ENCODE data around the gene FBXL7. TPM values are rescaled to one million over a fixed set of nuclear protein-coding genes. Genes with fewer than 3 reads are reported as not detected.

Gene FBXL7
- total and polyA plus RNA-seq, 2 of the 8 experiments (the other 6 are each of a cell fraction or from before 2014, with no cell fraction given), result 17.7 to 17.8 TPM

DNA sequence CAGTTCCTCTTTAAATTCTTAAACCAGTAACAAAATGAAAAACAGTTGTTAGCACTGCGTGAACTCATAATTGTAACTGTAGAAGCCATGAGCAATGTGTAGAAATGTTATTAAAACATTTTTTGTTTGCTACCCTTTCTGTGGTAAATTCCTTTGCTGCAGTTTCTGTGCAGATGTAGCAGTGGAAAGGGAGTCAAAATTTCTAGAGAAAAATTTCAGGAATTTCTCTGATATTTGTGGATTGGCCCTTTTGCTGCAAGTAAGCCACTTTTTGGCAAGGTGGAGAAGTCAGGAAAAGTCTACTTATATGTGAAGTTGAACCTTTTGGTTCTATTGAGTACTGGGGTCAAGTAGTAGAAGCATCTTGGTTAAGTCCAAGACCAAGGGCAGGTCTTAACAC, 10.1 kb downstream of the FBXL7 start:
- H3K9ac ChIP-seq (replicated peaks in 1 of 4; ENCODE audit: extremely low read depth in 1 of 4, low read depth in 3 of 4, low read length in 3 of 4), result no peak overlapping the region
- no peak overlapping the region for H3K4me3 ChIP-seq (ENCODE audit: extremely low read depth in 1 of 4, insufficient read depth in 2 of 4, low read depth in 3 of 4, low read length in 4 of 4)
- H3K23me2 ChIP-seq (ENCODE audit: low read depth, low read length), result no peaks in the 10 kb centered on the region
- no peaks in the 10 kb centered on the region for H3K9me3 ChIP-seq (ENCODE audit: insufficient read depth in 2 of 2, low read depth in 1 of 2, low read length in 1 of 2)
- no peaks in the 10 kb centered on the region for H3K36me3 ChIP-seq (ENCODE audit: control insufficient read depth in 2 of 4, insufficient read depth in 4 of 4, low read length in 3 of 4)
- no peak overlapping the region for H2BK120ac ChIP-seq (replicated peaks; ENCODE audit: low read depth, low read length)
- H3K4me1 ChIP-seq (replicated peaks in 1 of 4; ENCODE audit: control insufficient read depth in 3 of 4, insufficient read depth in 4 of 4, low read length in 3 of 4), result peaks cover 0 to 5% (median 0%) of the 10 kb centered on the region in 4 experiments; a peak in 3 of 7 replicates
- peaks cover 0 to 61% of the 10 kb centered on the region in 2 experiments; a peak in 2 of 4 replicates for H3K79me2 ChIP-seq (ENCODE audit: control insufficient read depth in 1 of 2, insufficient read depth in 2 of 2, low read length in 2 of 2)
- H4K8ac ChIP-seq (ENCODE audit: extremely low read depth, insufficient read depth, low read length), result no peak overlapping the region
- FAIRE-seq, result no peak
- no peak for DNase-seq (ENCODE audit: low read depth in 1 of 2, low spot score in 2 of 2)
- no peak overlapping the region for H2AK5ac ChIP-seq (ENCODE audit: low read depth, low read length)
- H3K4ac ChIP-seq (replicated peaks; ENCODE audit: insufficient read length, low read depth, low read length), result no peak overlapping the region
- no peak overlapping the region for H4K91ac ChIP-seq (replicated peaks; ENCODE audit: insufficient read length, low read length)
- TF ChIP-seq USF2 (IDR thresholded peaks at IDR 0.05; ENCODE audit: low read length) (no peak), KDM4A (IDR thresholded peaks at IDR 0.05; ENCODE audit: low read depth, low read length, severe bottlenecking) (no peak), TCF12 (IDR thresholded peaks at IDR 0.05; ENCODE audit: low read depth, low read length) (no peak), ZNF274 (IDR thresholded peaks at IDR 0.05; ENCODE audit: borderline replicate concordance, extremely low read depth, low read length) (no peak), CHD2 (IDR thresholded peaks at IDR 0.05; ENCODE audit: low read length) (no peak), RBBP5 (IDR thresholded peaks at IDR 0.05; ENCODE audit: borderline replicate concordance, low read depth, low read length) (no peak), POLR2A (IDR thresholded peaks at IDR 0.05; ENCODE audit: control extremely low read depth in 1 of 2, low read depth in 2 of 2, low read length in 2 of 2) (no peak)
- H3K79me1 ChIP-seq (ENCODE audit: low read depth, low read length), result peaks cover 2% of the 10 kb centered on the region; the same call in 1 of the 2 replicates
- H3K56ac ChIP-seq (replicated peaks; ENCODE audit: insufficient read length, low read depth, low read length), result no peak overlapping the region
- H3K4me2 ChIP-seq (ENCODE audit: insufficient read depth in 1 of 2, low read depth in 2 of 2, low read length in 2 of 2), result no peak overlapping the region
- H2BK15ac ChIP-seq (ENCODE audit: low read length), result no peak overlapping the region
- no peak overlapping the region for H3K23ac ChIP-seq (ENCODE audit: insufficient read length)
- no peaks in the 10 kb centered on the region for H3K27me3 ChIP-seq (replicated peaks in 1 of 4; ENCODE audit: control insufficient read depth in 3 of 4, extremely low read depth in 1 of 4, insufficient read depth in 3 of 4, low read length in 3 of 4)
- H2BK20ac ChIP-seq (ENCODE audit: low read length), result no peak overlapping the region
- CTCF ChIA-PET (ENCODE audit: partially characterized antibody), result interaction anchor here (0.9 to 1.2 kb wide), 3 partner anchors 16 to 332 kb away, joined by 3 read pairs; no protein-coding TSS in a partner anchor
- no peak overlapping the region for H4K5ac ChIP-seq (ENCODE audit: insufficient read length, low read depth, low read length)
- H2BK5ac ChIP-seq (ENCODE audit: low read depth, low read length), result no peak overlapping the region
- no peak overlapping the region for H3K18ac ChIP-seq (ENCODE audit: extremely low read depth, low read length)
- POLR2A ChIA-PET (ENCODE audit: partially characterized antibody), result interaction anchor here (0.7 to 1.1 kb wide), 2 partner anchors 10 to 80 kb away, joined by 3 to 5 read pairs; partner anchors contain the start of gene FBXL7
- 86% methylated on average over 1 of the region's 1 CpG; no CpG with 5 or more reads in 1 of the 2 experiments for WGBS, 2 experiments (ENCODE audit: extremely low coverage in 1 of 2, insufficient coverage in 1 of 2, insufficient read length in 1 of 2, insufficient replicate concordance in 2 of 2, low coverage in 1 of 2, low lambda C conversion rate in 2 of 2, missing lambda C conversion rate in 1 of 2)
- peaks cover 0 to 3% of the 10 kb centered on the region in 2 experiments for H4K20me1 ChIP-seq (replicated peaks in 1 of 2; ENCODE audit: control insufficient read depth in 1 of 2, insufficient read depth in 2 of 2, low read length in 2 of 2)
- H3K14ac ChIP-seq (ENCODE audit: insufficient read length), result no peak overlapping the region
- H3K27ac ChIP-seq (ENCODE audit: low read depth, low read length), result no peak overlapping the region
- H2BK12ac ChIP-seq (ENCODE audit: low read depth, low read length), result no peak overlapping the region
- H2AFZ ChIP-seq (ENCODE audit: low read length), result no peak overlapping the region

All from H1 (cell line).